LNCaP clone FGC (cell line): ENCODE data around the gene FBLN1.

ENCODE experiments used
- DNase-seq: peaks from one replicate; pipeline ENCODE4 v3.0.0-alpha.2; 2011; ENCODE audit warnings: low read depth
- H3K4me3 ChIP-seq: 2 replicates; pipeline ENCODE4 v1.5.1; 2011; ENCODE audit warnings: mild to moderate bottlenecking, low read depth, low read length, control low read depth
- TF ChIP-seq, protein P1 (sequence below): IDR thresholded peaks from 2 replicates; pipeline ENCODE4 v1.5.1; 2012; ENCODE audit warnings: mild to moderate bottlenecking; ENCODE audit not compliant: control insufficient read depth, insufficient read depth; ENCODE audit errors: extremely low read depth

Gene FBLN1

GRCh38 chr22:45640291-45640940 lies 137.7 kb downstream of the FBLN1 start:
- H3K4me3 ChIP-seq: no peak overlapping the region
- TF ChIP-seq, protein P1, sequence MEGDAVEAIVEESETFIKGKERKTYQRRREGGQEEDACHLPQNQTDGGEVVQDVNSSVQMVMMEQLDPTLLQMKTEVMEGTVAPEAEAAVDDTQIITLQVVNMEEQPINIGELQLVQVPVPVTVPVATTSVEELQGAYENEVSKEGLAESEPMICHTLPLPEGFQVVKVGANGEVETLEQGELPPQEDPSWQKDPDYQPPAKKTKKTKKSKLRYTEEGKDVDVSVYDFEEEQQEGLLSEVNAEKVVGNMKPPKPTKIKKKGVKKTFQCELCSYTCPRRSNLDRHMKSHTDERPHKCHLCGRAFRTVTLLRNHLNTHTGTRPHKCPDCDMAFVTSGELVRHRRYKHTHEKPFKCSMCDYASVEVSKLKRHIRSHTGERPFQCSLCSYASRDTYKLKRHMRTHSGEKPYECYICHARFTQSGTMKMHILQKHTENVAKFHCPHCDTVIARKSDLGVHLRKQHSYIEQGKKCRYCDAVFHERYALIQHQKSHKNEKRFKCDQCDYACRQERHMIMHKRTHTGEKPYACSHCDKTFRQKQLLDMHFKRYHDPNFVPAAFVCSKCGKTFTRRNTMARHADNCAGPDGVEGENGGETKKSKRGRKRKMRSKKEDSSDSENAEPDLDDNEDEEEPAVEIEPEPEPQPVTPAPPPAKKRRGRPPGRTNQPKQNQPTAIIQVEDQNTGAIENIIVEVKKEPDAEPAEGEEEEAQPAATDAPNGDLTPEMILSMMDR: no peak
- DNase-seq: no peak

DNA sequence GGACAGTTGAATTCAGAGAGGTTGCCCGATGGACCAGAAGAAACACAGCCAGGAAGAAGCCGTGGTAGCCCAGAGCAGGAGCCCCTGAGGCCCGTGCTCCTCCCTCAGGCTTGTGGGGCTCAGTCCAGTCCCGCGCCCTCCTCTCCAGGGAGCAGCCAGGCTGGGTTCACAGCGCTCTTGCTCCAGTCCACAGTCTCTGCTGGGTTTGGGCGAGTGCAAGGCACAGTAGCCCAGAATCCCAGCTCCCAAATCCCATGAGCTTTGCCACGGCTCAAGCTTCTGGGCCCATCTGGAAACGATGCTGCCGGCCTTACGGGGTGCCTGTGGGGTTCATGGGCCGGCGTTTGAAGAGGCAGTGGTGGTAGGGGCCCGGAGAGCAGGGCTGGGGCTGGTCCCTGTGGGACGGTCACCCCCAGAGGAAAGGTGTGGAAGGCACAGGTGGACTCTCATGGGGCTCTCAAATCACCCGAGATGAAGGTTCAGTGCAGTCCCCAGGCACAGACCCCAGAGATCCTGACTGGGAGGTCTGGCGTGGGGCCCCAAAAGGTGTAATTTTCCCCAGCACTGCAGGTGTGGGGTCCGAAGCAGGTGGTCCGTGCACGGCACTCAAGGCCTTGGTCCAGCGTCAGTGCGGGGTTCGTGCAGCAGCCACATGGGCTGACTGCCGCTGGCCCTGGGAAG lies 138.4 kb downstream of the FBLN1 start:
- TF ChIP-seq, protein P1: no peak
- H3K4me3 ChIP-seq: no peak overlapping the region
- no peak for DNase-seq

DNA sequence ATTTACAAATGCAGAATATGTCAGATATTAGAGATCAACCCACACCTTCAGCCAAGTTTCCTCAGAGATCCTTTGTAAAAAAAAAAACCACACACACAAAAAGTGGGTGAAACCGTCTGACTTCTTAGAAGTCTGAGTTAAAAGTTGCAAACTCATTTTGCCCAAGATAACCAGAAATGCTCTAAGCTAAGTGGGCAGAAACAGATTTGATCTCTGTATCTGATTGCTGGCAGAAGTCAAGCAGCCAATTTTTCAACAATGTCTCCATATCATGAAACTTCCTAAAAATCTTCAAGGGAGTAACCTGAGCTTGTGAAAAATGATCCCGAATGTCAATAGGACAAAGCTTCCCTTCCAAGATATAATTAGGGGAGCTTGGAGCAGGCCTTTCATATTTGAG lies 140.3 kb downstream of the FBLN1 start:
- TF ChIP-seq, protein P1: no peak
- no peak for DNase-seq
- H3K4me3 ChIP-seq: no peak overlapping the region

DNA sequence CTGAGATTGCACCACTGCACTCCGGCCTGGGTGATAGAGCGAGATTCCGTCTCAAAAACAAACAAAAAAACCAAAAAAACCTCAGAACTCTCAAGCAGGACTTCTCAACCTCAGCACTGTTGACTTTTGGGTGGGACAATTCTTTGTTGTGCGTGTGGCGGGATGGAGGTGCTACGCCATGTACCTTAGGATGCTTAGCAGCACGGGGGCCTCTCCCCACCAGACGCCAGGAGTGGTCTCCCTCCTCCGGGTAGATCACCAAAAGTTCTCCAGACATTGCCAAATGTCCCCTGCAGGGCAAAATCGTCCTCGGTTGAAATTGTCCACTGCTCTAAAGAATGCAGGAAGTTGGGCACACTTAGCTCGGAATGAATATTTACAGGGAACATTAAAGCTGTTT lies 142.0 kb downstream of the FBLN1 start:
- TF ChIP-seq, protein P1: no peak
- H3K4me3 ChIP-seq: no peak overlapping the region
- DNase-seq: no peak

DNA sequence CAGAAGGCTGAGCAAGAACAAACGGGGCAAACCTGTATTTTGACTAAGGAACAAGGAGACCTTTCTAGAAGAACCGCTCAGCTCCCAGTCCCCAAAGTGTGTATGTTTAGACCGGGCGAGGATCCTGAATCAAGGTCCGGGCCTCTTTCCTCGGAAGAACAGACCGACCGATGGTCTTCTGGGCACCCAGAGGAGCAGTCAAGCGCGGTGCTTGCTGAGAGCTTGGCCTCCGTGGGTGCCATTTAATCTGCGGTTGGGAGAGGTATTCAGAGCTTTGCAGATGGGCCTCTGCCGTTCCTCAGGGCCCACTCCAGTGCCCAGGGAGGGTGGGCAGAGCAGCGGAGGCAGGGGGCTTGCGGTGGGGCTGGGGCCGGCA lies 142.5 kb downstream of the FBLN1 start:
- TF ChIP-seq, protein P1: no peak
- no peak overlapping the region for H3K4me3 ChIP-seq
- no peak for DNase-seq

- H3K4me3 ChIP-seq: no peak overlapping the region
- TF ChIP-seq, protein P1: peak; percentile 98
- DNase-seq: peak; percentile 3
These were observed 143.1 kb downstream of the FBLN1 start for GRCh38 chr22:45645526-45646414.
